T-helper 2 cell treated with Interferon-gamma antibody and Interleukin-4, amounts not matched to agents 5 μg/mL and 100 μg/mL, for 36 hours (primary cell): ENCODE results near the gene KIF17.

Experiments
- DNase-seq: peaks from one replicate; pipeline ENCODE4 v3.0.0; 2021; ENCODE audit warnings: low spot score
- H3K27ac Mint-ChIP-seq: one replicate; pipeline ENCODE4 v1.8.0; 2021; ENCODE audit warnings: mild to moderate bottlenecking, mixed read lengths
- H3K27me3 Mint-ChIP-seq: one replicate; pipeline ENCODE4 v1.8.0; 2021; ENCODE audit warnings: low read depth, mixed read lengths
- H3K36me3 Mint-ChIP-seq: one replicate; pipeline ENCODE4 v1.8.0; 2021; ENCODE audit warnings: low read depth, mixed read lengths
- H3K4me1 Mint-ChIP-seq: one replicate; pipeline ENCODE4 v1.8.0; 2021; ENCODE audit warnings: low read depth, mixed read lengths
- H3K4me3 Mint-ChIP-seq: one replicate; pipeline ENCODE4 v1.8.0; 2022; ENCODE audit warnings: mild to moderate bottlenecking, moderate library complexity, mixed read lengths
- H3K9me3 Mint-ChIP-seq: one replicate; pipeline ENCODE4 v1.8.0; 2021; ENCODE audit warnings: mixed read lengths

Gene KIF17

GRCh38 chr1:20636785-20637347 lies 80.9 kb downstream of the KIF17 start:
- Mint-ChIP-seq H3K4me1 (peaks cover 13% of the 10 kb centered on the region), H3K9me3 (no peaks in the 10 kb centered on the region), H3K4me3 (no peak overlapping the region), H3K27ac (no peak overlapping the region), H3K27me3 (no peaks in the 10 kb centered on the region), H3K36me3 (no peaks in the 10 kb centered on the region)
- DNase-seq = no peak

- DNase-seq = no peak
- Mint-ChIP-seq H3K27ac (no peak overlapping the region), H3K36me3 (no peaks in the 10 kb centered on the region), H3K4me1 (peaks cover 13% of the 10 kb centered on the region), H3K9me3 (no peaks in the 10 kb centered on the region), H3K4me3 (peak overlapping the region; percentile 86), H3K27me3 (no peaks in the 10 kb centered on the region)
These were observed 83.2 kb downstream of the KIF17 start for GRCh38 chr1:20634594-20635084.

GRCh38 chr1:20634065-20634593 lies 83.7 kb downstream of the KIF17 start:
- Mint-ChIP-seq H3K27ac (peak overlapping the region; percentile 73), H3K4me1 (peaks cover 13% of the 10 kb centered on the region), H3K4me3 (peak overlapping the region; percentile 86), H3K9me3 (no peaks in the 10 kb centered on the region), H3K36me3 (no peaks in the 10 kb centered on the region), H3K27me3 (no peaks in the 10 kb centered on the region)
- no peak for DNase-seq

- peak; percentile 87 for DNase-seq
- H3K27ac Mint-ChIP-seq = peak within 1 kb of the TSS; percentile 73
- peak within 1 kb of the TSS; percentile 86 for H3K4me3 Mint-ChIP-seq
- H3K4me1 Mint-ChIP-seq = peaks cover 13% of the 10 kb centered on the region
- no peaks in the 10 kb centered on the region for H3K9me3 Mint-ChIP-seq
- H3K27me3 Mint-ChIP-seq = no peaks in the 10 kb centered on the region
- no peaks in the 10 kb centered on the region for H3K36me3 Mint-ChIP-seq
These were observed 84.4 kb downstream of the KIF17 start, which contains the start of gene PINK1 for GRCh38 chr1:20633190-20634064. Gene PINK1 (plus strand): TSS chr1:20633458. CDS start chr1:20633549, 91 bp downstream.

- Mint-ChIP-seq H3K27ac (peak overlapping the region; percentile 31), H3K4me1 (peaks cover 13% of the 10 kb centered on the region), H3K27me3 (peaks cover 5% of the 10 kb centered on the region), H3K4me3 (peak overlapping the region; percentile 64), H3K36me3 (no peaks in the 10 kb centered on the region), H3K9me3 (no peaks in the 10 kb centered on the region)
- no peak for DNase-seq
These were observed 85.4 kb downstream of the KIF17 start for GRCh38 chr1:20632386-20632785.

GRCh38 chr1:20630729-20631128 lies 87.1 kb downstream of the KIF17 start:
- Mint-ChIP-seq H3K4me1 (peaks cover 13% of the 10 kb centered on the region), H3K36me3 (no peaks in the 10 kb centered on the region), H3K9me3 (no peaks in the 10 kb centered on the region), H3K4me3 (no peak overlapping the region), H3K27ac (no peak overlapping the region), H3K27me3 (peaks cover 8% of the 10 kb centered on the region)
- DNase-seq = no peak

GRCh38 chr1:20626524-20626923 lies 91.3 kb downstream of the KIF17 start:
- no peak overlapping the region for H3K27ac Mint-ChIP-seq
- no peaks in the 10 kb centered on the region for H3K9me3 Mint-ChIP-seq
- DNase-seq = no peak
- no peak overlapping the region for H3K4me3 Mint-ChIP-seq
- no peaks in the 10 kb centered on the region for H3K36me3 Mint-ChIP-seq
- H3K27me3 Mint-ChIP-seq = peaks cover 9% of the 10 kb centered on the region
- H3K4me1 Mint-ChIP-seq = no peaks in the 10 kb centered on the region

- no peaks in the 10 kb centered on the region for H3K4me1 Mint-ChIP-seq
- no peak overlapping the region for H3K4me3 Mint-ChIP-seq
- no peaks in the 10 kb centered on the region for H3K36me3 Mint-ChIP-seq
- no peak overlapping the region for H3K27ac Mint-ChIP-seq
- H3K9me3 Mint-ChIP-seq = no peaks in the 10 kb centered on the region
- no peak for DNase-seq
- peaks cover 9% of the 10 kb centered on the region for H3K27me3 Mint-ChIP-seq
These were observed 91.7 kb downstream of the KIF17 start for GRCh38 chr1:20626098-20626427.

GRCh38 chr1:20625176-20626097 lies 92.4 kb downstream of the KIF17 start:
- Mint-ChIP-seq H3K4me1 (no peaks in the 10 kb centered on the region), H3K27me3 (peaks cover 9% of the 10 kb centered on the region), H3K4me3 (no peak overlapping the region), H3K36me3 (no peaks in the 10 kb centered on the region), H3K9me3 (no peaks in the 10 kb centered on the region), H3K27ac (no peak overlapping the region)
- no peak for DNase-seq

GRCh38 chr1:20624709-20625108 lies 93.1 kb downstream of the KIF17 start:
- Mint-ChIP-seq H3K36me3 (no peaks in the 10 kb centered on the region), H3K4me3 (no peak overlapping the region), H3K27ac (no peak overlapping the region), H3K9me3 (no peaks in the 10 kb centered on the region), H3K27me3 (peaks cover 13% of the 10 kb centered on the region), H3K4me1 (no peaks in the 10 kb centered on the region)
- DNase-seq = no peak

GRCh38 chr1:20621012-20621411 lies 96.8 kb downstream of the KIF17 start:
- no peaks in the 10 kb centered on the region for H3K9me3 Mint-ChIP-seq
- DNase-seq = no peak
- no peak overlapping the region for H3K4me3 Mint-ChIP-seq
- H3K4me1 Mint-ChIP-seq = no peaks in the 10 kb centered on the region
- no peaks in the 10 kb centered on the region for H3K36me3 Mint-ChIP-seq
- peaks cover 5% of the 10 kb centered on the region for H3K27me3 Mint-ChIP-seq
- no peak overlapping the region for H3K27ac Mint-ChIP-seq

- H3K9me3 Mint-ChIP-seq = no peaks in the 10 kb centered on the region
- H3K27ac Mint-ChIP-seq = no peak overlapping the region
- H3K36me3 Mint-ChIP-seq = no peaks in the 10 kb centered on the region
- H3K4me1 Mint-ChIP-seq = no peaks in the 10 kb centered on the region
- DNase-seq = no peak
- no peak overlapping the region for H3K4me3 Mint-ChIP-seq
- peaks cover 3% of the 10 kb centered on the region for H3K27me3 Mint-ChIP-seq
These were observed 97.8 kb downstream of the KIF17 start for GRCh38 chr1:20619999-20620398.

- Mint-ChIP-seq H3K27me3 (peaks cover 5% of the 10 kb centered on the region), H3K4me3 (no peak overlapping the region), H3K27ac (no peak overlapping the region), H3K4me1 (no peaks in the 10 kb centered on the region), H3K36me3 (no peaks in the 10 kb centered on the region), H3K9me3 (no peaks in the 10 kb centered on the region)
- DNase-seq = no peak
These were observed 99.3 kb downstream of the KIF17 start for GRCh38 chr1:20618550-20618949.
